OCI-LY1 (cell line): Measurements from ENCODE around the gene RGS7.

Source experiments
- CTCF ChIP-seq: fragments of 200-600 bp; sonication (generic), shearing (Covaris generic); IDR thresholded peaks from 2 replicates; pipeline ENCODE4 v1.5.1; 2017; ENCODE audit warnings: mild to moderate bottlenecking, antibody characterized with exemption, low read length, moderate library complexity, mixed read lengths
- EZH2 ChIP-seq: fragments of 200-600 bp; sonication (generic), shearing (Covaris generic); IDR thresholded peaks from 2 replicates; pipeline ENCODE4 v1.8.0; 2017; ENCODE audit warnings: borderline replicate concordance, mixed run types, mild to moderate bottlenecking, antibody characterized with exemption, low read length, moderate library complexity, mixed read lengths

- TF ChIP-seq EZH2 = no peak
- no peak for TF ChIP-seq CTCF
Measured at GRCh38 chr1:241389400-241389799, 32.4 kb upstream of the RGS7 start.
